ENCODE data around the gene SYNRG.

Gene SYNRG

GRCh38 chr17:37503148-37503547 lies 106.1 kb downstream of the SYNRG start:
- no peak for DNase-seq (ENCODE audit: low spot score)

GRCh38 chr17:37502009-37502936 lies 106.9 kb downstream of the SYNRG start:
- no peak for DNase-seq (ENCODE audit: low spot score)

- DNase-seq (ENCODE audit: low spot score): no peak
These were observed 108.8 kb downstream of the SYNRG start for GRCh38 chr17:37500378-37500777.

GRCh38 chr17:37494971-37495370 lies 114.2 kb downstream of the SYNRG start:
- no peak for DNase-seq (ENCODE audit: low spot score)

- DNase-seq (ENCODE audit: low spot score): no peak
These were observed 114.8 kb downstream of the SYNRG start for GRCh38 chr17:37494401-37494831.

- DNase-seq (ENCODE audit: low spot score): no peak
These were observed 115.8 kb downstream of the SYNRG start for GRCh38 chr17:37493249-37494027.

GRCh38 chr17:37492167-37492566 lies 117.1 kb downstream of the SYNRG start:
- DNase-seq (ENCODE audit: low spot score): no peak

GRCh38 chr17:37490638-37491614 lies 118.3 kb downstream of the SYNRG start:
- no peak for DNase-seq (ENCODE audit: low spot score)

- peak; percentile 63 for DNase-seq (ENCODE audit: low spot score)
These were observed 119.1 kb downstream of the SYNRG start for GRCh38 chr17:37490022-37490587.

GRCh38 chr17:37489197-37490001 lies 119.8 kb downstream of the SYNRG start, which contains the start of gene DUSP14:
Gene DUSP14, plus strand, starts transcription at chr17:37489891. Its CDS starts 22,382 bp downstream, at chr17:37512273.
- DNase-seq (ENCODE audit: low spot score): peak; percentile 86

GRCh38 chr17:37488607-37489196 lies 120.5 kb downstream of the SYNRG start:
- peak; percentile 72 for DNase-seq (ENCODE audit: low spot score)

- DNase-seq (ENCODE audit: low spot score): no peak
These were observed 121.1 kb downstream of the SYNRG start for GRCh38 chr17:37488009-37488604.

GRCh38 chr17:37485938-37486570 lies 123.2 kb downstream of the SYNRG start:
- DNase-seq (ENCODE audit: low spot score): no peak

- DNase-seq (ENCODE audit: low spot score): no peak
These were observed 125.7 kb downstream of the SYNRG start for GRCh38 chr17:37483311-37484039.

- DNase-seq (ENCODE audit: low spot score): no peak
These were observed 128.1 kb downstream of the SYNRG start for GRCh38 chr17:37481001-37481665.

- DNase-seq (ENCODE audit: low spot score): no peak
These were observed 128.8 kb downstream of the SYNRG start for GRCh38 chr17:37480427-37480826.

- no peak for DNase-seq (ENCODE audit: low spot score)
These were observed 130.2 kb downstream of the SYNRG start for GRCh38 chr17:37479025-37479424.

GRCh38 chr17:37478187-37478586 lies 131.0 kb downstream of the SYNRG start:
- no peak for DNase-seq (ENCODE audit: low spot score)
